SK-N-SH (cell line): Measurements from ENCODE around the gene ACCS. TPM values are rescaled to one million over a fixed set of nuclear protein-coding genes. Genes with fewer than 3 reads are reported as not detected.

Source experiments
- CTCF ChIA-PET: fragments of 300-600, 350-600 bp; formaldehyde crosslinking; extraction: SDS; loops from one replicate; lab custom pipeline; 2021; lab: Yijun Ruan, JAX
- POLR2A ChIA-PET: fragments of 350-600 bp; sonication (Branson Sonifier 250); formaldehyde crosslinking; extraction: SDS; loops from one replicate; lab custom pipeline; 2020; ENCODE audit warnings: antibody characterized with exemption, inconsistent platforms; lab: Yijun Ruan, JAX
- DNase-seq: peaks from one replicate; pipeline ENCODE4 v3.0.0; 2012
- H2AFZ ChIP-seq: fragments of 200-600 bp; sonication (generic); 2 replicates; pipeline ENCODE4 v1.8.1; 2016; ENCODE audit warnings: antibody characterized with exemption, mild to moderate bottlenecking, low read depth
- H3F3A ChIP-seq: fragments of 200-600 bp; sonication (generic); replicated peaks from 2 replicates; pipeline ENCODE3; 2016; ENCODE audit warnings: antibody characterized with exemption, mild to moderate bottlenecking; ENCODE audit not compliant: insufficient read depth
- H3K27ac ChIP-seq, 2 experiments: fragments of 200-500 bp in 1 of 2; fragments of 200-600 bp in 1 of 2; sonication (Bioruptor generic) in 1 of 2; sonication (generic), shearing (Covaris generic) in 1 of 2; 2 replicates each; pipeline versions ENCODE4 v1.5.1 to v1.6.1; 2014 to 2016; ENCODE audit warnings: low read depth in 2 of 2, inconsistent platforms in 1 of 2, low read length in 1 of 2, mild to moderate bottlenecking in 1 of 2, mixed read lengths in 1 of 2
- H3K27me3 ChIP-seq: fragments of 200-600 bp; sonication (generic), shearing (Covaris generic); 2 replicates; pipeline ENCODE4 v1.6.1; 2016; ENCODE audit warnings: mixed run types; ENCODE audit not compliant: insufficient read depth
- H3K36me3 ChIP-seq, 2 experiments: fragments of 200-500 bp in 1 of 2; fragments of 200-600 bp in 1 of 2; sonication (Bioruptor generic) in 1 of 2; sonication (generic) in 1 of 2; replicated peaks in 1 of 2; 2 replicates each; pipeline versions ENCODE3 to v1.5.1; 2014 to 2016; ENCODE audit warnings: low read length in 1 of 2, mild to moderate bottlenecking in 1 of 2; ENCODE audit not compliant: insufficient read depth in 2 of 2, control insufficient read depth in 1 of 2
- H3K4me1 ChIP-seq, 2 experiments: fragments of 200-500 bp in 1 of 2; fragments of 200-600 bp in 1 of 2; sonication (Bioruptor generic) in 1 of 2; sonication (generic), shearing (Covaris generic) in 1 of 2; 2 replicates each; pipeline versions ENCODE4 v1.5.1 to v1.6.1; 2014 to 2016; ENCODE audit warnings: low read depth in 1 of 2, low read length in 1 of 2, mixed run types in 1 of 2; ENCODE audit not compliant: insufficient read depth in 2 of 2, control insufficient read depth in 1 of 2
- H3K4me2 ChIP-seq: fragments of 200-600 bp; sonication (generic), shearing (Covaris generic); 2 replicates; pipeline ENCODE4 v1.6.1; 2017; ENCODE audit warnings: mixed run types
- H3K4me3 ChIP-seq, 2 experiments: fragments of 200-500 bp in 1 of 2; fragments of 200-600 bp in 1 of 2; sonication (Bioruptor generic) in 1 of 2; sonication (generic), shearing (Covaris generic) in 1 of 2; 2 replicates each; pipeline versions ENCODE4 v1.5.1 to v1.8.1; 2014 to 2016; ENCODE audit warnings: low read depth in 2 of 2, inconsistent platforms in 1 of 2, low read length in 1 of 2, mild to moderate bottlenecking in 1 of 2, mixed read lengths in 1 of 2, moderate library complexity in 1 of 2
- H3K79me2 ChIP-seq: fragments of 200-600 bp; sonication (generic); 2 replicates; pipeline ENCODE4 v1.8.1; 2017; ENCODE audit warnings: mild to moderate bottlenecking; ENCODE audit not compliant: insufficient read depth
- H3K9ac ChIP-seq: fragments of 200-600 bp; sonication (generic); 2 replicates; pipeline ENCODE4 v1.6.1; 2017; ENCODE audit warnings: mixed run types
- H3K9me2 ChIP-seq: fragments of 200-600 bp; sonication (generic); 2 replicates; pipeline ENCODE4 v1.6.1; 2017; ENCODE audit warnings: mixed run types
- H3K9me3 ChIP-seq: fragments of 200-600 bp; sonication (generic); 2 replicates; pipeline ENCODE4 v1.6.1; 2017; ENCODE audit warnings: mixed run types, mild to moderate bottlenecking, moderate library complexity
- H4K20me1 ChIP-seq: fragments of 200-600 bp; sonication (generic); 2 replicates; pipeline ENCODE4 v1.6.1; 2017; ENCODE audit warnings: mild to moderate bottlenecking, mixed run types; ENCODE audit not compliant: insufficient read depth
- CTCF ChIP-seq: fragments of 200-600 bp; sonication (generic); IDR thresholded peaks from 2 replicates; pipeline ENCODE4 v1.6.1; 2017; ENCODE audit warnings: antibody characterized with exemption, mild to moderate bottlenecking, moderate library complexity
- ELF1 ChIP-seq: IDR thresholded peaks from 2 replicates; pipeline ENCODE4 v1.4.0; 2012
- EZH2phosphoT487 ChIP-seq: fragments of 200-600 bp; sonication (generic); IDR thresholded peaks from 2 replicates; pipeline ENCODE4 v1.6.1; 2017; ENCODE audit warnings: low read depth, mixed run types, mild to moderate bottlenecking, antibody characterized with exemption, moderate library complexity, borderline replicate concordance
- FOSL2 ChIP-seq: IDR thresholded peaks from 2 replicates; pipeline ENCODE4 v1.4.0; 2012; ENCODE audit warnings: low read depth, mild to moderate bottlenecking, moderate library complexity, borderline replicate concordance
- FOXJ3 ChIP-seq: sonication (generic); formaldehyde crosslinking; IDR thresholded peaks from 2 replicates; pipeline ENCODE4 v1.5.1; 2020; ENCODE audit warnings: mild to moderate bottlenecking, missing genetic modification reagents
- GABPA ChIP-seq: IDR thresholded peaks from 2 replicates; pipeline ENCODE4 v1.4.0; 2012; ENCODE audit warnings: low read depth, mild to moderate bottlenecking
- MXI1 ChIP-seq: IDR thresholded peaks from 2 replicates; pipeline ENCODE4 v1.6.1; 2012; ENCODE audit warnings: mild to moderate bottlenecking, low read depth, low read length, improper control_type of control experiment
- NFIC ChIP-seq: IDR thresholded peaks from 2 replicates; pipeline ENCODE4 v1.4.0; 2012; ENCODE audit warnings: borderline replicate concordance
- NRF1 ChIP-seq: IDR thresholded peaks from 2 replicates; pipeline ENCODE4 v1.6.1; 2012; ENCODE audit warnings: low read depth, mild to moderate bottlenecking, low read length
- PBX3 ChIP-seq: IDR thresholded peaks from 2 replicates; pipeline ENCODE4; 2012
- POLR2AphosphoS5 ChIP-seq: IDR thresholded peaks from 2 replicates; pipeline ENCODE4 v1.6.1; 2012; ENCODE audit warnings: low read depth, low read length
- RAD21 ChIP-seq: IDR thresholded peaks from 2 replicates; pipeline ENCODE4 v1.6.1; 2012; ENCODE audit warnings: mild to moderate bottlenecking, low read length
- RCOR1 ChIP-seq: fragments of 150-350 bp; IDR thresholded peaks from 2 replicates; pipeline ENCODE4 v1.6.1; 2017; ENCODE audit warnings: antibody characterized with exemption, low read length
- RXRA ChIP-seq: IDR thresholded peaks from 2 replicates; pipeline ENCODE4 v1.4.0; 2012; ENCODE audit warnings: low read depth, mild to moderate bottlenecking, borderline replicate concordance
- SIN3A ChIP-seq: IDR thresholded peaks from 2 replicates; pipeline ENCODE4 v1.6.1; 2012; ENCODE audit warnings: low read depth, mild to moderate bottlenecking, low read length, moderate library complexity, borderline replicate concordance
- TAF1 ChIP-seq: IDR thresholded peaks from 2 replicates; pipeline ENCODE4 v1.6.1; 2012; ENCODE audit warnings: low read depth, mild to moderate bottlenecking, low read length, moderate library complexity, borderline replicate concordance
- TEAD4 ChIP-seq: IDR thresholded peaks from 2 replicates; pipeline ENCODE4 v1.4.0; 2012; ENCODE audit warnings: mild to moderate bottlenecking, borderline replicate concordance; ENCODE audit not compliant: insufficient read depth
- USF1 ChIP-seq: IDR thresholded peaks from 2 replicates; pipeline ENCODE4 v1.4.0; 2012; ENCODE audit warnings: low read depth, borderline replicate concordance
- USF2 ChIP-seq: fragments of 150-350 bp; IDR thresholded peaks from 2 replicates; pipeline ENCODE4 v1.6.1; 2017; ENCODE audit warnings: antibody characterized with exemption, low read length, low read depth, borderline replicate concordance
- ZBTB33 ChIP-seq: IDR thresholded peaks from 2 replicates; pipeline ENCODE4 v1.4.0; 2012; ENCODE audit warnings: low read depth, borderline replicate concordance
- WGBS: methylation state at CpG from one replicate; pipeline ENCODE4 v1.1.6; 2017; ENCODE audit warnings: low lambda C conversion rate; 5-methylcytosine and 5-hydroxymethylcytosine counted together
- polyA plus RNA-seq, 3 experiments: library from polyadenylated mRNA; depleted of rRNA; stranded (reverse); fragments of >200 nt; gene quantifications; 2 replicates each; pipeline ENCODE4 v1.2.3, GENCODE V29; 2012

ACCS gene
- polyA plus RNA-seq, 1 of the 3 experiments (the other 2 are of a cell fraction): 28.5 TPM

- POLR2A ChIA-PET: no interaction called here
Observed at GRCh38 chr11:44090539-44090938, 24.5 kb downstream of the ACCS start.

More at GRCh38 chr11:44090539-44090938, 24.5 kb downstream of the ACCS start:
- Histone ChIP-seq H4K20me1 (no peaks in the 10 kb centered on the region), H3K9me2 (no peaks in the 10 kb centered on the region), H3K27me3 (no peaks in the 10 kb centered on the region), H3K4me2 (no peak overlapping the region), H3K27ac (no peak overlapping the region), H3F3A (peaks cover 4% of the 10 kb centered on the region), H3K4me1 (peaks cover 0 to 3% of the 10 kb centered on the region in 2 experiments; a peak in 2 of 4 replicates), H2AFZ (no peak overlapping the region), H3K9ac (no peak overlapping the region), H3K4me3 (no peak overlapping the region), H3K36me3 (peaks cover 0 to 3% of the 10 kb centered on the region in 2 experiments), H3K9me3 (no peaks in the 10 kb centered on the region), H3K79me2 (no peaks in the 10 kb centered on the region)
- DNase-seq: no peak
- CTCF ChIA-PET: interaction anchor here (0.6 to 1.5 kb wide), 2 partner anchors 19 to 201 kb away, joined by 3 to 4 read pairs; no protein-coding TSS in a partner anchor
- whole genome bisulfite sequencing: 90% methylated on average over 1 of the region's 1 CpG
- TF ChIP-seq RXRA: no peak
- TF ChIP-seq ELF1: no peak
- TF ChIP-seq GABPA: no peak
- no peak for TF ChIP-seq ZBTB33
- TF ChIP-seq FOSL2: no peak
- no peak for TF ChIP-seq POLR2AphosphoS5
- no peak for TF ChIP-seq RCOR1
- TF ChIP-seq TEAD4: no peak
- no peak for TF ChIP-seq NRF1
- no peak for TF ChIP-seq FOXJ3 (CRISPR knock-in tag)
- no peak for TF ChIP-seq NFIC
- TF ChIP-seq RAD21: no peak
- TF ChIP-seq PBX3: no peak
- TF ChIP-seq MXI1: no peak
- TF ChIP-seq TAF1: no peak
- no peak for TF ChIP-seq SIN3A
- no peak for TF ChIP-seq CTCF
- no peak for TF ChIP-seq USF1
- TF ChIP-seq USF2: no peak
- TF ChIP-seq EZH2phosphoT487: no peak
